PFSK-1 (cell line): ENCODE measurements around the gene USP2.

Experiments
- FOXP2 ChIP-seq: optimal IDR thresholded peaks from 2 replicates; pipeline ENCODE3; 2011; ENCODE audit warnings: borderline replicate concordance, control low read depth, inconsistent platforms; ENCODE audit not compliant: insufficient read depth; ENCODE audit errors: extremely low read length, extremely low read depth
- POLR2AphosphoS5 ChIP-seq: IDR thresholded peaks from 2 replicates; pipeline ENCODE4 v1.6.1; 2012; ENCODE audit warnings: low read depth, mild to moderate bottlenecking, control low read depth, low read length, moderate library complexity
- SIN3A ChIP-seq: IDR thresholded peaks from 2 replicates; pipeline ENCODE4 v1.6.1; 2012; ENCODE audit warnings: mild to moderate bottlenecking, low read length, moderate library complexity, borderline replicate concordance; ENCODE audit not compliant: insufficient read depth
- TAF1 ChIP-seq: IDR thresholded peaks from 2 replicates; pipeline ENCODE4 v1.6.1; 2012; ENCODE audit warnings: low read length, control low read depth, borderline replicate concordance; ENCODE audit not compliant: insufficient read depth
- TF ChIP-seq, protein P1 (sequence below), 2 experiments: IDR thresholded peaks; 2 replicates each; pipeline versions ENCODE4 v1.6.1 to v1.8.0; 2011 to 2012; ENCODE audit warnings: low read depth in 2 of 2, low read length in 2 of 2, control low read depth in 1 of 2, inconsistent platforms in 1 of 2, mild to moderate bottlenecking in 1 of 2, moderate library complexity in 1 of 2; ENCODE audit not compliant: insufficient read depth in 1 of 2

DNA sequence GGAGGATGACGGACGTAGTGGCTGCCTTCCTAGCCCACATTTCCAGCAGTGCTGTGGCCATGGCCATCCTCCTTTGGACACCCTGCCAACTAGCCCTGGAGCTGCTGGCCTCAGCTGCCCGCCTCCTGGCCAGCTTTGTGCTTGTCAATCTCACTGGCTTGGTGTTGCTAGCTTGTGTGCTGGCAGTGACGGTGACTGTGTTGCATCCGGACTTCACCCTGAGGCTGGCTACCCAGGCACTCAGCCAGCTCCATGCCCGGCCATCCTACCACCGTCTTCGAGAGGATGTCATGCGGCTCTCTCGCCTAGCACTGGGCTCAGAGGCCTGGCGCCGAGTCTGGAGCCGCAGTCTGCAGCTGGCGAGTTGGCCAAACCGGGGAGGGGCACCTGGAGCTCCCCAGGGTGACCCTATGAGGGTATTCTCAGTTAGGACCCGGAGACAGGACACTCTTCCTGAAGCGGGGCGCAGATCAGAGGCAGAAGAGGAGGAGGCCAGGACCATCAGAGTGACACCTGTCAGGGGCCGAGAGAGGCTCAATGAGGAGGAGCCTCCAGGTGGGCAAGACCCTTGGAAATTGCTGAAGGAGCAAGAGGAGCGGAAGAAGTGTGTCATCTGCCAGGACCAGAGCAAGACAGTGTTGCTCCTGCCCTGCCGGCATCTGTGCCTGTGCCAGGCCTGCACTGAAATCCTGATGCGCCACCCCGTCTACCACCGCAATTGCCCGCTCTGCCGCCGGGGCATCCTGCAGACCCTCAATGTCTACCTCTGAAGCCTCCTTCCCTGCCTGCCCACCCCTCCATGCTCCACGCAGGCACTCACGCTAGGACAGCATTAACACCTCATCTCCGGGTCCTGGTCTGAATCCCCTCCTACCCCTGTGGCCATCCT is 45.6 kb downstream of the USP2 start:
- TF ChIP-seq SIN3A: no peak
- no peak for TF ChIP-seq FOXP2
- no peak for TF ChIP-seq TAF1
- TF ChIP-seq, protein P1, sequence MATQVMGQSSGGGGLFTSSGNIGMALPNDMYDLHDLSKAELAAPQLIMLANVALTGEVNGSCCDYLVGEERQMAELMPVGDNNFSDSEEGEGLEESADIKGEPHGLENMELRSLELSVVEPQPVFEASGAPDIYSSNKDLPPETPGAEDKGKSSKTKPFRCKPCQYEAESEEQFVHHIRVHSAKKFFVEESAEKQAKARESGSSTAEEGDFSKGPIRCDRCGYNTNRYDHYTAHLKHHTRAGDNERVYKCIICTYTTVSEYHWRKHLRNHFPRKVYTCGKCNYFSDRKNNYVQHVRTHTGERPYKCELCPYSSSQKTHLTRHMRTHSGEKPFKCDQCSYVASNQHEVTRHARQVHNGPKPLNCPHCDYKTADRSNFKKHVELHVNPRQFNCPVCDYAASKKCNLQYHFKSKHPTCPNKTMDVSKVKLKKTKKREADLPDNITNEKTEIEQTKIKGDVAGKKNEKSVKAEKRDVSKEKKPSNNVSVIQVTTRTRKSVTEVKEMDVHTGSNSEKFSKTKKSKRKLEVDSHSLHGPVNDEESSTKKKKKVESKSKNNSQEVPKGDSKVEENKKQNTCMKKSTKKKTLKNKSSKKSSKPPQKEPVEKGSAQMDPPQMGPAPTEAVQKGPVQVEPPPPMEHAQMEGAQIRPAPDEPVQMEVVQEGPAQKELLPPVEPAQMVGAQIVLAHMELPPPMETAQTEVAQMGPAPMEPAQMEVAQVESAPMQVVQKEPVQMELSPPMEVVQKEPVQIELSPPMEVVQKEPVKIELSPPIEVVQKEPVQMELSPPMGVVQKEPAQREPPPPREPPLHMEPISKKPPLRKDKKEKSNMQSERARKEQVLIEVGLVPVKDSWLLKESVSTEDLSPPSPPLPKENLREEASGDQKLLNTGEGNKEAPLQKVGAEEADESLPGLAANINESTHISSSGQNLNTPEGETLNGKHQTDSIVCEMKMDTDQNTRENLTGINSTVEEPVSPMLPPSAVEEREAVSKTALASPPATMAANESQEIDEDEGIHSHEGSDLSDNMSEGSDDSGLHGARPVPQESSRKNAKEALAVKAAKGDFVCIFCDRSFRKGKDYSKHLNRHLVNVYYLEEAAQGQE (IDR thresholded peaks at IDR 0.05; ENCODE audit: insufficient read depth in 1 of 2, low read depth in 2 of 2, low read length in 2 of 2): no peak
- no peak for TF ChIP-seq POLR2AphosphoS5
